Epithelial cell of proximal tubule (primary cell): Measurements from ENCODE around the gene JHY. TPM values are rescaled to one million over a fixed set of nuclear protein-coding genes. Genes with fewer than 3 reads are reported as not detected.

Experiments
- DNase-seq: peaks from one replicate; pipeline ENCODE4 v3.0.0-alpha.2; 2011; ENCODE audit warnings: low read depth
- H3K4me3 ChIP-seq: 2 replicates; pipeline ENCODE4 v1.5.1; 2011; ENCODE audit warnings: low read depth, mild to moderate bottlenecking, low read length
- total RNA-seq: library from RNA; depleted of rRNA; stranded (reverse); fragments of >200 nt; gene quantifications from 2 replicates; pipeline ENCODE4 v1.2.3, GENCODE V29; 2015
- TF ChIP-seq, protein P1 (sequence below): conservative IDR thresholded peaks from 2 replicates; pipeline ENCODE4 v1.5.1; 2012; ENCODE audit warnings: low read depth, mild to moderate bottlenecking, low read length

The JHY gene
- total RNA-seq, 1 donor from 2014 or later = 1.2 TPM

DNA sequence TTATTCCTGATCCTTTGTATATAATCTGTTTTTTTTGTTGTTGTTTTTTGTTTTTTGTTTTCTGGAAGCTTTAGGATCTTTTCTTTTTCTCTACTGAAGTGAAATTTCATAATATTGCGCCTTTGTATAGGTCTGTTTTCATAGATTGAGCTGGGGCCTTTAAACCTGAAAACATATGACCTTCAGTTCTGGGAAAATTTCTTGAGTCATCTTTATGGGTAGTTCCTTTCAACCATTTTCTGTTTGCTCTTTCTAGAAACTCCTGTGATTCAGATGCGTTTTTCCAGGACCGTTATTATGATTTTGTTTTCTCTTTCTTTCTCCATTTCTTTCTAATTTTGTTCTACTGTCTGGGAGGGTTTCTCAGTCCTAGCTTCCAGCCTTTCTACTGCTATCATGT is 55.4 kb downstream of the JHY start:
- no peak overlapping the region for H3K4me3 ChIP-seq
- DNase-seq = no peak
- TF ChIP-seq, protein P1, sequence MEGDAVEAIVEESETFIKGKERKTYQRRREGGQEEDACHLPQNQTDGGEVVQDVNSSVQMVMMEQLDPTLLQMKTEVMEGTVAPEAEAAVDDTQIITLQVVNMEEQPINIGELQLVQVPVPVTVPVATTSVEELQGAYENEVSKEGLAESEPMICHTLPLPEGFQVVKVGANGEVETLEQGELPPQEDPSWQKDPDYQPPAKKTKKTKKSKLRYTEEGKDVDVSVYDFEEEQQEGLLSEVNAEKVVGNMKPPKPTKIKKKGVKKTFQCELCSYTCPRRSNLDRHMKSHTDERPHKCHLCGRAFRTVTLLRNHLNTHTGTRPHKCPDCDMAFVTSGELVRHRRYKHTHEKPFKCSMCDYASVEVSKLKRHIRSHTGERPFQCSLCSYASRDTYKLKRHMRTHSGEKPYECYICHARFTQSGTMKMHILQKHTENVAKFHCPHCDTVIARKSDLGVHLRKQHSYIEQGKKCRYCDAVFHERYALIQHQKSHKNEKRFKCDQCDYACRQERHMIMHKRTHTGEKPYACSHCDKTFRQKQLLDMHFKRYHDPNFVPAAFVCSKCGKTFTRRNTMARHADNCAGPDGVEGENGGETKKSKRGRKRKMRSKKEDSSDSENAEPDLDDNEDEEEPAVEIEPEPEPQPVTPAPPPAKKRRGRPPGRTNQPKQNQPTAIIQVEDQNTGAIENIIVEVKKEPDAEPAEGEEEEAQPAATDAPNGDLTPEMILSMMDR = no peak

DNA sequence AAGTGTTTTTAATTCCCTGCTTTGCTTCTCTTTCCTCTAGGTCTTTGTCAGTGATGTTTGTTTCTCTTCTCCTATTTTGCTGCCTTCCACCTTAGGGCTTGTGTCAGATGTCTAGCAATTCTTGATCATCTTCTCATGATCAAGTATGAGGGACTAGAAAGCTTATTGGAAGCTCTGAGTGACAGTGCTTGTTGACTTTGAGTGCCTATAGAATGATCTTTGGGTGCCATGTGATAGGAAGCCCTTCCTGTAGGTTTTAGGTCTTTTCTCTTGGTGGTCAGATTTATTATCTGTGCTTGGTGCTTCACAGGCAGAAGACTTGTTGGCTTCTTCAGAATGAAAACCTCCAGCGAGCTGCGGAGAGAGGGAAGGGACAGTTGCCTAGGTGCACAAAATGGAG is 56.0 kb downstream of the JHY start:
- TF ChIP-seq, protein P1 = no peak
- no peak for DNase-seq
- H3K4me3 ChIP-seq = no peak overlapping the region

DNA sequence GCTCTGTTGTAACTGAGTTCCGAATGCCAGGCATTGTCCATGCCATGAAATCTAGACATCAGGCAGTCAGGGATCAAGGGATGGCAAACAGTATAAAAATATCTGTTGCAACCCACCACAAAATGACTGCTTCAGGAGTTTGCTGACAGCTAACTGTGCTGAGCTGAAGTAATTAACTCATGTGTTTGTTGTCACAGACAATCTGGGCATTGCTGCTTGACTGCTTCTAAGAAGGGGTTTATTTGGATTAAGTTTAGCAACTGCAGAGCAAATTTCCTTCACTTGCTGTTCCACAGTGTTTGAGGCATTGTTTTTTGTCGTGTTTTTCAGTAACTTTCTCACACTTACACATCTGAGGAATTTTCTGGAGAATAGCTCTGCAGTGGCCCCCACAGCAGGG is 68.7 kb downstream of the JHY start:
- DNase-seq = no peak
- no peak overlapping the region for H3K4me3 ChIP-seq
- TF ChIP-seq, protein P1 = no peak

DNA sequence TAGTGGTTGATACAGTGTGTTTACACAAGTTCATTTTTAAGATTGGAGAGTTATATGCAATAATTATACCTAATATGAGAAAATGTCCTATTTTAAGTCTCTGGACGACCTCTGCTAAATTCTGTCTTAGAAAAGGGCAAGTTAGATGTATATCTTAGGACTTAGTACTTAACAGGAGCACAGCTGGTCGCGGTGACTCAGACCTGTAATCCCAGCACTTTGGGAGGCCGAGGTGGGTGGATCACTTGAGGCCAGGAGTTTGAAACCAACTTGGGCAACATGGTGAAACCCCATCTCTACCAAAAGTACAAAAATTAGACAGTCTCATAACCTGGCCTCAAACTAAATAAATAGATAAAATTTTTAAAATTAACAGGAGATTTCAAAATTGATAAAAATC is 71.9 kb downstream of the JHY start:
- TF ChIP-seq, protein P1 = no peak
- no peak overlapping the region for H3K4me3 ChIP-seq
- DNase-seq = no peak

DNA sequence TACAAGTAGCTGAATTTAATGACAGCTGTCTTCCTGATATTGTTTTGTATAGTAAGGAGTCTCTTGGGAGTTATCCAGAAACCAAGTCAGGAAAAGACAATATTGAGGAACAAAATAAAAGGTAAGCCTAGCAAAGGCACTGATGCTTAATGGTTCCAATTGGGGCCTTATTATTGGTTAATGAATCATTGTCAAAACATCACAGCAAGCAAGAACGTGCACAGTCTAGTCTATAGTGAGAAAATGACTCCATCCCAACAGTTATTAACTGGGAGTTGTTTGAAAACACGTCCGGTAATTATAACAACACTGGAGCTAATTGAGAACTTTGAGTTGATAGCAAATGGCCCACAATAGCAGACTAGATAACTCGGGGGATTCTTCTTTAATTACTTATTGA is 81.4 kb downstream of the JHY start:
- H3K4me3 ChIP-seq = no peak overlapping the region
- TF ChIP-seq, protein P1 = no peak
- DNase-seq = no peak

DNA sequence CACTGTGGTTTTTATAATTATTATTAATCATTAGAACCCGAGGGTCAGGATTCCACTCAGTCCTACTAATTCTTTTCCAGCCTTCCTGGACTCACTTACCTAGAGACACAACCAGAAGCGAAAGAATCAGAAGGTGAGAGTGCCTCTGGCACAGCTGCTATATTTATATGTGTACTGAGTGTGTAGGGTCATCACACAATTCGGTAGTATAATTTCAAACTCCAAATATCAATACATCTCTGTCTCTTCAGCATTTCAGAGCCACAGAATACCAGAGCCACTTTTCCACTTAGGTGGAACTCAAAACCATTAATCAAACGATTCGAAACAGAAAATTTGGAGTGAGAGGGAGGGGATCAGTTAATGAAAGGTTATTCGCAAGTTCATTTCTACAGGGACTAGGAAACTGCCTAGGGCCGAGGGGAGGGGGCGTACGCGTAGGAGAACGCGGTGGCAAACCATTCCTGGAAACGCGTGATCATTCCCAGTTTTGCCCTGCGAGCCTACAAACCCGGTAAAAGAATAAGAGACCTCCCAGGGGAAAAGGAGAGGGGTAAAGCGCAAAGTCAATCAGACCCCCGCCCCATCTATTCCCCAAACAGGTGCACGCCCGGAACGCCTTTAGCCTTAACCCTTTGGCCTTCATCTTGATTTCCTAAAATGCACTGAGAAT is 93.6 kb downstream of the JHY start:
- no peak for DNase-seq
- TF ChIP-seq, protein P1 = no peak

DNA sequence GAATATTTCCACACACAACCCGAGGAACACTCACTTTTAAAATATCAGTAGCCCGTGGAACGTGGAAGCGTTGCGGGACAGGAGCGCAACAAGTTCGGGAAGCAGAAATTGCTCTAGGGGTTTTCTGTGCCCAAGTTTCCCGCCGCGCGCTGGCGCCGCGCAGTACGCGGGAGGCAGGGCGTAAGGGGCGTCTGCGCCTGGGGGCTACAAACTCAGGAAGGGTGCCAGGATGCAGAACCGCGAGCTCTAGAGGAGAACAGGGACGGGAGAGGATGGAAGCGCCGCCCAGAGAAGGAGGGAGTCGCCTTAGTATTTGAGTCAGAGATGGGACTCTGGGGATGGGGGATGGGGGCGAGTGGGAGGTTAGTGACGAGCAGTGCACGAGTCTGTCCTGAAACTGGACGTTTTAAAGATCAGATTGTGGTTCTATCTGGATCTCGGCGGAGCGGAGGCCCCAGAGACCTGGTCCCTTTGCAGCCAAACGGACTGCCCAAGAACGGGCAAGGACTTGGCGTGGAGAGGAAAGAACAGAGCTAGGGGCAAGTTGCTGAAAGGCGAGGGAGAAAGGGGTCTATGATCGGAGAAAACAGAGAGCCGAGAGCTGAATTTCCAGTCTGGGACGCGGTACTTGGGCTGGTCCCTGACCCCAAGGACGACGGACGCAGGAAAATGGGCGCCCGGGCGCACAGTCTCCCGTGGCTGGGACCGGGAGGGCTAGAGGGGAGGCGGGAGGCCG is 94.3 kb downstream of the JHY start:
- no peak overlapping the region for H3K4me3 ChIP-seq
- TF ChIP-seq, protein P1 = no peak
- DNase-seq = no peak

More for the DNA sequence above, 93.6 kb downstream of the JHY start:
- no peak overlapping the region for H3K4me3 ChIP-seq
